ENCODE measurements around the gene METAP1. TPM values are rescaled to one million over a fixed set of nuclear protein-coding genes. Genes with fewer than 3 reads are reported as not detected.
"Not testable (repeated sequence)": the region's sequence is repeated elsewhere in the genome, so short reads cannot be mapped to it uniquely, and the experiment has no call there.

The METAP1 gene
- total RNA-seq, 2 experiments from 2014 or later: 25.1 to 26.6 TPM

DNA sequence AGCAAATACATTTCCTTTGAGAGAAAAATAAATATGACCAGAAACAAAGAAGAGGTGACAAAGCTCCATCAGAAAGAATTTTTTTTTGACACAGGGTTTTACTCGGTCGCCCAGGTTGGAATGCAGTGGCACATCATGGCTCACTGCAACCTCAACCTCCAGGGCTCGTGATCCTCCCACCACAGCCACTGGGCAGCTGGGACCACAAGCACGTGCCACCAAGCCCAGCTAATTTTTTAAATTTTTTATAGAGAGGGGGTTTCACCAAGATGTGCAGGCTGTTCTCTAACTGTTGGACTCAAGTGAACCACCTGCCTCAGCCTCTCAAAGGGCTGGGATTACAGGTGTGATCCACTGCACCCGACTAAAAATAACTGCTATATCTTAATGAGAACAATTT is 82.8 kb downstream of the METAP1 start:
- Mint-ChIP-seq H3K36me3 (ENCODE audit: low read depth) (peaks cover 95% of the 10 kb centered on the region), H3K9me3 (no peaks in the 10 kb centered on the region), H3K27me3 (no peaks in the 10 kb centered on the region), H3K4me3 (no peak overlapping the region), H3K27ac (no peak overlapping the region), H3K4me1 (ENCODE audit: low read depth) (peaks cover 15% of the 10 kb centered on the region)
- H3K4me3 ChIP-seq (ENCODE audit: low read length): no peak overlapping the region
- H3K27ac ChIP-seq (ENCODE audit: low read depth in 1 of 2, low read length in 2 of 2): no peak overlapping the region
- CTCF ChIA-PET: interaction anchor here (0.6 to 1.0 kb wide), 2 partner anchors 83 to 121 kb away, joined by 3 read pairs; partner anchors contain the start of gene METAP1
- DNase-seq (no peak), ATAC-seq (ENCODE audit: poor library complexity) (no peak)
- no peaks in the 10 kb centered on the region for H3K4me1 ChIP-seq (ENCODE audit: insufficient read depth, low read length)
- POLR2A ChIA-PET: interaction anchor here (1.2 kb wide), 1 partner anchor 10 kb away, joined by 3 read pairs; no protein-coding TSS in a partner anchor
- H3K27me3 ChIP-seq (ENCODE audit: control insufficient read depth in 1 of 2, insufficient read depth in 2 of 2, low read length in 2 of 2): no peaks in the 10 kb centered on the region
- intact Hi-C loops (cut with DNase I, micrococcal nuclease): no loop called here
- H3K36me3 ChIP-seq (ENCODE audit: insufficient read depth, low read length): peaks cover 92% of the 10 kb centered on the region
- TF ChIP-seq, protein P1, sequence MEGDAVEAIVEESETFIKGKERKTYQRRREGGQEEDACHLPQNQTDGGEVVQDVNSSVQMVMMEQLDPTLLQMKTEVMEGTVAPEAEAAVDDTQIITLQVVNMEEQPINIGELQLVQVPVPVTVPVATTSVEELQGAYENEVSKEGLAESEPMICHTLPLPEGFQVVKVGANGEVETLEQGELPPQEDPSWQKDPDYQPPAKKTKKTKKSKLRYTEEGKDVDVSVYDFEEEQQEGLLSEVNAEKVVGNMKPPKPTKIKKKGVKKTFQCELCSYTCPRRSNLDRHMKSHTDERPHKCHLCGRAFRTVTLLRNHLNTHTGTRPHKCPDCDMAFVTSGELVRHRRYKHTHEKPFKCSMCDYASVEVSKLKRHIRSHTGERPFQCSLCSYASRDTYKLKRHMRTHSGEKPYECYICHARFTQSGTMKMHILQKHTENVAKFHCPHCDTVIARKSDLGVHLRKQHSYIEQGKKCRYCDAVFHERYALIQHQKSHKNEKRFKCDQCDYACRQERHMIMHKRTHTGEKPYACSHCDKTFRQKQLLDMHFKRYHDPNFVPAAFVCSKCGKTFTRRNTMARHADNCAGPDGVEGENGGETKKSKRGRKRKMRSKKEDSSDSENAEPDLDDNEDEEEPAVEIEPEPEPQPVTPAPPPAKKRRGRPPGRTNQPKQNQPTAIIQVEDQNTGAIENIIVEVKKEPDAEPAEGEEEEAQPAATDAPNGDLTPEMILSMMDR (IDR thresholded peaks at IDR 0.05): no peak
- H3K9me3 ChIP-seq (ENCODE audit: control insufficient read depth in 1 of 2, insufficient read depth in 1 of 2, low read length in 2 of 2): no peaks in the 10 kb centered on the region

DNA sequence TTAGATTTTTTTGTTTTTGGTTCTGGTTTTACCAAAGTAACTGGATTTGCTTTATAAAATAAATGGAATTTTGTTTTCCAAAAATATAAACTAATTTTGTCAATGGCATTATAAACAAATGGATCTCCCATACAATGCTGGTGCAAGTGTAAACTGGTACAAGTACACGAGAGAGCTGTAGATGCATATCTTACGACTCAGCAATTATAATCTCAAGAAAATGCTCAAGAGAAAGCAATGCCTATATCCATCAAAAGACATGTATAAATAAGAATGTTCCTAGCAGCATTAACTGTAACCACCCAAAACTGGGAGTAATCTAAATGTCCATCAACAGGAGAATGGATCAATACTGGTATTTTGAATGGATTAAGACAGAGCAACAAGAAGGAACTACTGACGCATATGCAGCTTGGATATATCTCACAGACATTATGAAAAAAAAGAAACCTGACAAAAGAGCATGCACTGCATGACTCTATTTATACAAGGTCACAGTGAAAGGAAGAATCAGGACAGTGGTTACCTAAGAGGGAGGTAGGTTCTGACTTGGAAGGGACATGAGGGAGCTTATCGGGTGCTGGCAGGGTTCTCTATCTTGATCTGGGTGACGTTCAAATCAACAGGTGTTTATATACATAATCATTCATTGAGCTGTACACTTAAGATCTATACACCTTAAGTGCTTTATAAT is 83.6 kb downstream of the METAP1 start:
- intact Hi-C loops (cut with DNase I, micrococcal nuclease): no loop called here
- Mint-ChIP-seq H3K27me3 (no peaks in the 10 kb centered on the region), H3K4me1 (ENCODE audit: low read depth) (peaks cover 20% of the 10 kb centered on the region), H3K36me3 (ENCODE audit: low read depth) (peaks cover 95% of the 10 kb centered on the region), H3K4me3 (no peak overlapping the region), H3K9me3 (no peaks in the 10 kb centered on the region), H3K27ac (no peak overlapping the region)
- Histone ChIP-seq H3K27ac (ENCODE audit: low read depth in 1 of 2, low read length in 2 of 2) (no peak overlapping the region), H3K4me3 (ENCODE audit: low read length) (no peak overlapping the region), H3K27me3 (ENCODE audit: control insufficient read depth in 1 of 2, insufficient read depth in 2 of 2, low read length in 2 of 2) (no peaks in the 10 kb centered on the region), H3K36me3 (ENCODE audit: insufficient read depth, low read length) (peaks cover 92% of the 10 kb centered on the region), H3K4me1 (ENCODE audit: insufficient read depth, low read length) (no peaks in the 10 kb centered on the region), H3K9me3 (ENCODE audit: control insufficient read depth in 1 of 2, insufficient read depth in 1 of 2, low read length in 2 of 2) (no peaks in the 10 kb centered on the region)
- DNase-seq: no peak
- no peak for ATAC-seq (ENCODE audit: poor library complexity)
- TF ChIP-seq, protein P1 (IDR thresholded peaks at IDR 0.05): no peak
- CTCF ChIA-PET: no interaction called here
- POLR2A ChIA-PET: interaction anchor here (1.2 kb wide), 1 partner anchor 9 kb away, joined by 3 read pairs; no protein-coding TSS in a partner anchor

DNA sequence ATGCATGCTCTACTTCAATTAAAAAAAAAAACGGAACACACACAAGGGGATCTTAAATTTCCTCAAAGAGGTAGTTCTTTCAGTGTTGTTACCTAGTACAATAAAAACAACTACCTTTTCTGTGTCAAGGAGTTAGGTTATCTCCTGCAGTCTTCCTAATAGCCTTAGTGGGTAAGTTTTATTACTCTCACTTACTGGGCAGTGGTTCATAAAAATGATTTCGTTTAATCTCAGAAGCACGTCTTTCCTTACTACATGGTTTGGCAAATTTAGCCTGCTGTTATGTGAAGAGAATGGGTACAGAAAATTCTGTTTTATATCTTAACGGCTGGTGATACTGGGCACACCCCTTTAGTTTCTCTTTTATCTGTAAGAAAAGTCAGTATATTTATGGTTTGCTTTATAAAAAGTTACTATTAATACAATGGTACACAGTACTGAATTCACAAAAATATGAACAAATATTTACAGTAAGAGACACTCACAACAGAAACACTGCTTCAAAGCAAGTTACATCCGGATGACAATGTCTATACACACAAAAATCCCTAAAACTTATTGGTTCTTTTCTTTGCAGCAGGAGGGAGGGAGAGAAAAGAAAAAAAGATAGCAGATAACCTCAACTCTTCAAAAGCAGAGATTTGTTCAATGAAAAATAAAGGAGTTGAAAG is 84.2 kb downstream of the METAP1 start:
- ATAC-seq (ENCODE audit: poor library complexity) (no peak), DNase-seq (no peak)
- Histone ChIP-seq H3K4me3 (ENCODE audit: low read length) (no peak overlapping the region), H3K9me3 (ENCODE audit: control insufficient read depth in 1 of 2, insufficient read depth in 1 of 2, low read length in 2 of 2) (no peaks in the 10 kb centered on the region), H3K27me3 (ENCODE audit: control insufficient read depth in 1 of 2, insufficient read depth in 2 of 2, low read length in 2 of 2) (no peaks in the 10 kb centered on the region), H3K4me1 (ENCODE audit: insufficient read depth, low read length) (no peaks in the 10 kb centered on the region), H3K27ac (ENCODE audit: low read depth in 1 of 2, low read length in 2 of 2) (no peak overlapping the region), H3K36me3 (ENCODE audit: insufficient read depth, low read length) (peaks cover 92% of the 10 kb centered on the region)
- Mint-ChIP-seq H3K9me3 (no peaks in the 10 kb centered on the region), H3K4me1 (ENCODE audit: low read depth) (peaks cover 23% of the 10 kb centered on the region), H3K4me3 (no peak overlapping the region), H3K27me3 (no peaks in the 10 kb centered on the region), H3K27ac (no peak overlapping the region), H3K36me3 (ENCODE audit: low read depth) (peaks cover 95% of the 10 kb centered on the region)
- intact Hi-C loops (cut with DNase I, micrococcal nuclease): no loop called here
- ChIA-PET POLR2A (no interaction called here), CTCF (no interaction called here)
- TF ChIP-seq, protein P1 (IDR thresholded peaks at IDR 0.05): no peak

DNA sequence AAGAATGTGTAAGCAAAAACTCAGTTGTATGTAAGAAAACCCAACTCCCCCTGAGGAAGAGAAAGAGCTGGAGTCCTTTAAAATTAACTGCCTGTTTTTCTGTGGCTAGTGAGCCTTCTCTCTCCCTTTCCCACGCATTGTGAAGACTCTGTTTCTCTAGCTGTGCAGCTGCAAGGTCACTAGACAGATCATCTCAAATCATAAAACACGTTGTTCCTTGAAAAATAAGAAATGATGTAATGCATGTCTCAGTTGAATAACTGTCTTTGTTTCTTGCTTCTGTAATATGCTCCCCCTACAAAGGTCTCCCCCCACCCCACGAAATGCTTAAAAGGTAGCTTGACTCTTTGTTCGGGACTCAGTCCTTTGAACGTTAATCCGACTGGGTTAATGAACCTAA is 85.3 kb downstream of the METAP1 start:
- H3K4me1 ChIP-seq (ENCODE audit: insufficient read depth, low read length); H3K4me3 ChIP-seq (ENCODE audit: low read length); H3K27ac Mint-ChIP-seq; CTCF ChIA-PET; H3K9me3 Mint-ChIP-seq; H3K4me3 Mint-ChIP-seq; H3K27ac ChIP-seq (ENCODE audit: low read depth in 1 of 2, low read length in 2 of 2); DNase-seq; ATAC-seq (ENCODE audit: poor library complexity); POLR2A ChIA-PET; H3K9me3 ChIP-seq (ENCODE audit: control insufficient read depth in 1 of 2, insufficient read depth in 1 of 2, low read length in 2 of 2); H3K27me3 ChIP-seq (ENCODE audit: control insufficient read depth in 1 of 2, insufficient read depth in 2 of 2, low read length in 2 of 2); intact Hi-C loops (cut with DNase I, micrococcal nuclease); H3K27me3 Mint-ChIP-seq: not testable (repeated sequence)
- H3K36me3 Mint-ChIP-seq (ENCODE audit: low read depth): peaks cover 95% of the 10 kb centered on the region
- H3K36me3 ChIP-seq (ENCODE audit: insufficient read depth, low read length): peaks cover 89% of the 10 kb centered on the region
- peaks cover 32% of the 10 kb centered on the region for H3K4me1 Mint-ChIP-seq (ENCODE audit: low read depth)

All from CD4-positive, alpha-beta T cell (primary cell).